HEK293 (cell line): ENCODE results near the gene SNAPC5.
"Not testable (repeated sequence)": the region's sequence is repeated elsewhere in the genome, so short reads cannot be mapped to it uniquely, and the experiment has no call there.

ENCODE experiments used
- CTCF ChIA-PET: fragments of 350-600 bp; formaldehyde crosslinking; extraction: SDS; loops from one replicate; lab custom pipeline; 2021; ENCODE audit warnings: antibody characterized with exemption; lab: Yijun Ruan, JAX
- POLR2A ChIA-PET: fragments of 300-600 bp; formaldehyde crosslinking; extraction: SDS; loops from one replicate; lab custom pipeline; 2020; ENCODE audit warnings: antibody characterized with exemption, inconsistent platforms; lab: Yijun Ruan, JAX
- H3K27ac ChIP-seq: fragments of 200-500 bp; sonication (Bioruptor generic); 2 replicates; pipeline ENCODE4 v1.5.1; 2014; ENCODE audit warnings: low read depth, low read length, control low read depth, inconsistent platforms; ENCODE audit errors: extremely low read depth
- H3K36me3 ChIP-seq, 2 experiments: fragments of 200-500 bp in 1 of 2; sonication (Bioruptor generic) in 1 of 2; 1 replicate in 1 of 2; 2 replicates in 1 of 2; pipeline ENCODE4 v1.5.1; 2014 to 2017; ENCODE audit warnings: inconsistent platforms in 2 of 2, low read length in 2 of 2; ENCODE audit not compliant: control insufficient read depth in 2 of 2, insufficient read depth in 1 of 2
- H3K4me1 ChIP-seq: fragments of 200-500 bp; sonication (Bioruptor generic); 2 replicates; pipeline ENCODE4 v1.5.1; 2014; ENCODE audit warnings: mild to moderate bottlenecking, low read length, inconsistent platforms; ENCODE audit not compliant: control insufficient read depth, insufficient read depth
- H3K4me3 ChIP-seq: 2 replicates; pipeline ENCODE4 v1.5.1; 2011; ENCODE audit warnings: low read depth, mild to moderate bottlenecking, control low read depth, low read length, moderate library complexity
- H3K9me3 ChIP-seq: fragments of 200-500 bp; sonication (Bioruptor generic); 2 replicates; pipeline ENCODE4 v1.5.1; 2014; ENCODE audit warnings: low read depth, low read length, inconsistent platforms; ENCODE audit not compliant: control insufficient read depth, insufficient read depth
- CTCF ChIP-seq: fragments of 450-650 bp; formaldehyde crosslinking; IDR thresholded peaks from 2 replicates; pipeline ENCODE4 v1.5.1; 2016; ENCODE audit warnings: missing biosample characterization, missing genetic modification characterization
- EGR2 ChIP-seq: fragments of 450-650 bp; formaldehyde crosslinking; IDR thresholded peaks from 2 replicates; pipeline ENCODE4 v1.5.1; 2016; ENCODE audit warnings: low read depth, missing biosample characterization, missing genetic modification characterization
- GLI2 ChIP-seq: fragments of 450-650 bp; formaldehyde crosslinking; IDR thresholded peaks from 2 replicates; pipeline ENCODE4; 2017; ENCODE audit warnings: missing biosample characterization, missing genetic modification characterization, low read depth, borderline replicate concordance
- GLIS1 ChIP-seq: fragments of 450-650 bp; formaldehyde crosslinking; IDR thresholded peaks from 2 replicates; pipeline ENCODE4 v1.5.1; 2016; ENCODE audit warnings: missing biosample characterization, missing genetic modification characterization
- KLF1 ChIP-seq: fragments of 450-650 bp; formaldehyde crosslinking; IDR thresholded peaks from 2 replicates; pipeline ENCODE4 v1.5.1; 2016; ENCODE audit warnings: missing biosample characterization, missing genetic modification characterization
- PRDM6 ChIP-seq: fragments of 450-650 bp; formaldehyde crosslinking; IDR thresholded peaks from 2 replicates; pipeline ENCODE4 v1.5.1; 2017; ENCODE audit warnings: missing biosample characterization, missing genetic modification characterization
- ZFHX2 ChIP-seq: fragments of 450-650 bp; formaldehyde crosslinking; conservative IDR thresholded peaks from 2 replicates; pipeline ENCODE4 v1.5.1; 2016; ENCODE audit warnings: missing biosample characterization, missing genetic modification characterization
- ZNF138 ChIP-seq: fragments of 450-650 bp; formaldehyde crosslinking; IDR thresholded peaks from 2 replicates; pipeline ENCODE4 v1.5.1; 2016; ENCODE audit warnings: missing biosample characterization, missing genetic modification characterization, borderline replicate concordance
- ZNF140 ChIP-seq: fragments of 450-650 bp; formaldehyde crosslinking; IDR thresholded peaks from 2 replicates; pipeline ENCODE4 v1.5.1; 2016; ENCODE audit warnings: missing biosample characterization, missing genetic modification characterization
- ZNF174 ChIP-seq: fragments of 450-650 bp; formaldehyde crosslinking; IDR thresholded peaks from 2 replicates; pipeline ENCODE4 v1.5.0; 2017; ENCODE audit warnings: missing biosample characterization, mild to moderate bottlenecking, missing genetic modification characterization
- ZNF292 ChIP-seq: fragments of 450-650 bp; formaldehyde crosslinking; IDR thresholded peaks from 2 replicates; pipeline ENCODE4 v1.5.1; 2016; ENCODE audit warnings: low read depth, missing biosample characterization, missing genetic modification characterization, borderline replicate concordance
- ZNF394 ChIP-seq: fragments of 450-650 bp; formaldehyde crosslinking; IDR thresholded peaks from 2 replicates; pipeline ENCODE4 v1.5.1; 2016; ENCODE audit warnings: missing biosample characterization, missing genetic modification characterization, mild to moderate bottlenecking, moderate library complexity, borderline replicate concordance
- ZNF416 ChIP-seq: fragments of 450-650 bp; formaldehyde crosslinking; IDR thresholded peaks from 2 replicates; pipeline ENCODE4 v1.5.1; 2016; ENCODE audit warnings: missing biosample characterization, missing genetic modification characterization
- ZNF423 ChIP-seq: fragments of 450-650 bp; formaldehyde crosslinking; IDR thresholded peaks from 2 replicates; pipeline ENCODE4 v1.5.1; 2016; ENCODE audit warnings: missing biosample characterization, missing genetic modification characterization
- ZNF518A ChIP-seq: fragments of 450-650 bp; formaldehyde crosslinking; conservative IDR thresholded peaks from 2 replicates; pipeline ENCODE4 v1.5.1; 2016; ENCODE audit warnings: low read depth, missing biosample characterization, missing genetic modification characterization
- ZNF555 ChIP-seq: fragments of 450-650 bp; formaldehyde crosslinking; conservative IDR thresholded peaks from 2 replicates; pipeline ENCODE4 v1.5.1; 2017; ENCODE audit warnings: missing biosample characterization, mild to moderate bottlenecking, missing genetic modification characterization, inconsistent platforms
- ZNF558 ChIP-seq: fragments of 450-650 bp; formaldehyde crosslinking; IDR thresholded peaks from 2 replicates; pipeline ENCODE4 v1.5.1; 2016; ENCODE audit warnings: missing biosample characterization, missing genetic modification characterization
- ZNF560 ChIP-seq: fragments of 450-650 bp; formaldehyde crosslinking; IDR thresholded peaks from 2 replicates; pipeline ENCODE4 v1.5.1; 2017; ENCODE audit warnings: missing biosample characterization, missing genetic modification characterization, borderline replicate concordance
- ZNF654 ChIP-seq: fragments of 450-650 bp; formaldehyde crosslinking; IDR thresholded peaks from 2 replicates; pipeline ENCODE4 v1.5.1; 2016; ENCODE audit warnings: low read depth, missing biosample characterization, missing genetic modification characterization

The SNAPC5 gene

GRCh38 chr15:66465294-66465693 lies 32.3 kb downstream of the SNAPC5 start:
- H3K9me3 ChIP-seq, H3K4me1 ChIP-seq, H3K36me3 ChIP-seq, H3K4me3 ChIP-seq, CTCF ChIA-PET, POLR2A ChIA-PET, H3K27ac ChIP-seq: not testable (repeated sequence)

GRCh38 chr15:66462627-66463026 lies 34.9 kb downstream of the SNAPC5 start:
- peaks cover 4% of the 10 kb centered on the region in 2 experiments; a peak in 2 of 3 replicates for H3K36me3 ChIP-seq
- TF ChIP-seq ZNF423 (tag by site-specific recombination) (no peak), GLIS1 (peak; percentile 66)
- TF ChIP-seq, all 188 proteins: peak for 1
- H3K27ac ChIP-seq = no peak overlapping the region
- ChIA-PET CTCF (no interaction called here), POLR2A (interaction anchor here (0.7 kb wide), 1 partner anchor 297 kb away, joined by 5 read pairs; no protein-coding TSS in a partner anchor)
- H3K9me3 ChIP-seq = no peaks in the 10 kb centered on the region
- H3K4me3 ChIP-seq = no peak overlapping the region
- peaks cover 8% of the 10 kb centered on the region; the same call in 1 of the 2 replicates for H3K4me1 ChIP-seq

- Histone ChIP-seq H3K9me3 (no peaks in the 10 kb centered on the region), H3K4me1 (peaks cover 8% of the 10 kb centered on the region; the same call in 1 of the 2 replicates), H3K27ac (no peak overlapping the region), H3K4me3 (no peak overlapping the region), H3K36me3 (peaks cover 2 to 4% of the 10 kb centered on the region in 2 experiments; a peak in 2 of 3 replicates)
- ChIA-PET CTCF (interaction anchor here (1.4 to 1.8 kb wide), 2 partner anchors 36 to 76 kb away, joined by 4 to 17 read pairs; partner anchors contain the start of gene SNAPC5), POLR2A (interaction anchor here (0.7 kb wide), 1 partner anchor 31 kb away, joined by 8 read pairs; no protein-coding TSS in a partner anchor)
- TF ChIP-seq PRDM6 (tag by site-specific recombination) (no peak), ZNF174 (tag by site-specific recombination) (no peak), ZFHX2 (tag by site-specific recombination) (0 out of 2 replicates have a peak, but pooled peaks have one; percentile 21), KLF1 (tag by site-specific recombination) (peak; percentile 90), EGR2 (tag by site-specific recombination) (peak; percentile 50; the same call in 1 of the 2 replicates), CTCF (tag by site-specific recombination) (no peak), ZNF416 (no peak)
Observed at GRCh38 chr15:66461917-66462316, 35.6 kb downstream of the SNAPC5 start.

GRCh38 chr15:66461294-66461693 lies 36.3 kb downstream of the SNAPC5 start:
- CTCF ChIA-PET = interaction anchor here (0.6 to 1.8 kb wide), 3 partner anchors 37 to 972 kb away, joined by 4 to 17 read pairs (median 4); partner anchors contain the start of gene SNAPC5
- H3K4me1 ChIP-seq, POLR2A ChIA-PET, H3K36me3 ChIP-seq, H3K9me3 ChIP-seq, H3K4me3 ChIP-seq, H3K27ac ChIP-seq: not testable (repeated sequence)
- TF ChIP-seq ZNF140 = peak; percentile 78
- TF ChIP-seq ZNF138 (tag by site-specific recombination) = peak; percentile 65; the same call in 1 of the 2 replicates
- peak; percentile 44; the same call in 1 of the 2 replicates for TF ChIP-seq GLI2
- TF ChIP-seq ZNF558 = peak; percentile 83
- TF ChIP-seq ZNF518A (tag by site-specific recombination) = peak; percentile 92
- TF ChIP-seq ZNF292 (tag by site-specific recombination) = 0 out of 2 replicates have a peak, but pooled peaks have one; percentile 49
- peak; percentile 94 for TF ChIP-seq ZNF394 (tag by site-specific recombination)
- peak; percentile 84 for TF ChIP-seq ZNF555
- TF ChIP-seq ZNF654 (tag by site-specific recombination) = peak; percentile 40
- peak; percentile 86 for TF ChIP-seq ZNF560
